GM20431 (cell line): ENCODE measurements around the gene SEMA3A.
"Not testable (repeated sequence)": the region's sequence is repeated elsewhere in the genome, so short reads cannot be mapped to it uniquely, and the experiment has no call there.

Source experiments
- in situ Hi-C: fragments of 300-500 bp; cut with MseI, MboI; formaldehyde crosslinking; loops from one replicate; pipeline ENCODE4 v1.15.0; 2020; ENCODE audit warnings: low sequenced_read_pairs; ENCODE audit not compliant: unreplicated experiment

The SEMA3A gene

GRCh38 chr7:84194484-84195271 lies at the start of gene SEMA3A:
Gene SEMA3A, minus strand, starts transcription at chr7:84194789. Its CDS starts 203 bp downstream, at chr7:84194586.
- in situ Hi-C loops = no loop called here

- in situ Hi-C loops = not testable (repeated sequence)
Measured at GRCh38 chr7:84243037-84243436, 48.4 kb upstream of the SEMA3A start.

- in situ Hi-C loops = no loop called here
Measured at GRCh38 chr7:84238596-84238995, 44.0 kb upstream of the SEMA3A start.

GRCh38 chr7:84237533-84238173 lies 43.1 kb upstream of the SEMA3A start:
- in situ Hi-C loops = no loop called here

GRCh38 chr7:84236398-84236797 lies 41.8 kb upstream of the SEMA3A start:
- in situ Hi-C loops = no loop called here

GRCh38 chr7:84232646-84233045 lies 38.1 kb upstream of the SEMA3A start:
- in situ Hi-C loops = no loop called here

GRCh38 chr7:84231157-84231556 lies 36.6 kb upstream of the SEMA3A start:
- in situ Hi-C loops = no loop called here

- in situ Hi-C loops = no loop called here
Measured at GRCh38 chr7:84230491-84230890, 35.9 kb upstream of the SEMA3A start.

GRCh38 chr7:84228526-84228925 lies 33.9 kb upstream of the SEMA3A start:
- in situ Hi-C loops = no loop called here

- in situ Hi-C loops = no loop called here
Measured at GRCh38 chr7:84226759-84227158, 32.2 kb upstream of the SEMA3A start.

- in situ Hi-C loops = no loop called here
Measured at GRCh38 chr7:84224505-84224904, 29.9 kb upstream of the SEMA3A start.

- in situ Hi-C loops = no loop called here
Measured at GRCh38 chr7:84219310-84219709, 24.7 kb upstream of the SEMA3A start.

- in situ Hi-C loops = no loop called here
Measured at GRCh38 chr7:84218681-84219080, 24.1 kb upstream of the SEMA3A start.

- in situ Hi-C loops = no loop called here
Measured at GRCh38 chr7:84216472-84216871, 21.9 kb upstream of the SEMA3A start.

- in situ Hi-C loops = not testable (repeated sequence)
Measured at GRCh38 chr7:84214757-84215156, 20.2 kb upstream of the SEMA3A start.

- in situ Hi-C loops = no loop called here
Measured at GRCh38 chr7:84210301-84210700, 15.7 kb upstream of the SEMA3A start.

GRCh38 chr7:84209006-84209405 lies 14.4 kb upstream of the SEMA3A start:
- in situ Hi-C loops = no loop called here

GRCh38 chr7:84207615-84208014 lies 13.0 kb upstream of the SEMA3A start:
- in situ Hi-C loops = no loop called here

- in situ Hi-C loops = no loop called here
Measured at GRCh38 chr7:84207025-84207424, 12.4 kb upstream of the SEMA3A start.

GRCh38 chr7:84204655-84205054 lies 10.1 kb upstream of the SEMA3A start:
- in situ Hi-C loops = no loop called here

- in situ Hi-C loops = no loop called here
Measured at GRCh38 chr7:84202855-84203254, 8.3 kb upstream of the SEMA3A start.

GRCh38 chr7:84200859-84201258 lies 6.3 kb upstream of the SEMA3A start:
- in situ Hi-C loops = no loop called here
